22Rv1 (cell line): ENCODE data around the gene WDTC1.

Source experiments
- ZFX ChIP-seq: fragments of 450-650 bp; IDR thresholded peaks from 2 replicates; pipeline ENCODE4 v1.6.1; 2017; ENCODE audit warnings: antibody characterized with exemption, borderline replicate concordance
- TF ChIP-seq, protein P1 (sequence below): fragments of 450-650 bp; IDR thresholded peaks from 2 replicates; pipeline ENCODE4 v1.5.1; 2017; ENCODE audit warnings: mild to moderate bottlenecking

DNA sequence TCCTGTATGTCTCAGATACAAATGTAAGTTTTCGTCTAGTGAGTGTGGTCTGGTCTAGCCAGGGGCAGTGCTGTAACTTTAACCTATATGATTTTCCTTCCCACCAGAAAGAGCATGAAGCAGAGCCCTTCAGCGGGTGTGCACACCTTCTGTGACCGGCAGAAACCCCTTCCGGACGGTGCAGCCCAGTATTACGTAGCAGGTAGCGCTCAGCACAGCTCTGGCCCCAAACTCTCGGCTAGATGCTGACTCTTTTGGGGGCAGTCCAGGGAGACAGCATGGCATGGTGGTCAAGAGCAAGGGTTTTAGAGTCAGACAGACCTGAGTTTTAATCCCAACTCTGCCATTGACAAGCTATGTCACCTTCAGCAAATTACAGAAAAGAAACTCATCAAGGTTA, 59.5 kb downstream of the WDTC1 start:
- TF ChIP-seq, protein P1, sequence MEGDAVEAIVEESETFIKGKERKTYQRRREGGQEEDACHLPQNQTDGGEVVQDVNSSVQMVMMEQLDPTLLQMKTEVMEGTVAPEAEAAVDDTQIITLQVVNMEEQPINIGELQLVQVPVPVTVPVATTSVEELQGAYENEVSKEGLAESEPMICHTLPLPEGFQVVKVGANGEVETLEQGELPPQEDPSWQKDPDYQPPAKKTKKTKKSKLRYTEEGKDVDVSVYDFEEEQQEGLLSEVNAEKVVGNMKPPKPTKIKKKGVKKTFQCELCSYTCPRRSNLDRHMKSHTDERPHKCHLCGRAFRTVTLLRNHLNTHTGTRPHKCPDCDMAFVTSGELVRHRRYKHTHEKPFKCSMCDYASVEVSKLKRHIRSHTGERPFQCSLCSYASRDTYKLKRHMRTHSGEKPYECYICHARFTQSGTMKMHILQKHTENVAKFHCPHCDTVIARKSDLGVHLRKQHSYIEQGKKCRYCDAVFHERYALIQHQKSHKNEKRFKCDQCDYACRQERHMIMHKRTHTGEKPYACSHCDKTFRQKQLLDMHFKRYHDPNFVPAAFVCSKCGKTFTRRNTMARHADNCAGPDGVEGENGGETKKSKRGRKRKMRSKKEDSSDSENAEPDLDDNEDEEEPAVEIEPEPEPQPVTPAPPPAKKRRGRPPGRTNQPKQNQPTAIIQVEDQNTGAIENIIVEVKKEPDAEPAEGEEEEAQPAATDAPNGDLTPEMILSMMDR = no peak
- TF ChIP-seq ZFX = no peak
